Measurements from ENCODE around the gene UBA3.

The UBA3 gene

DNA sequence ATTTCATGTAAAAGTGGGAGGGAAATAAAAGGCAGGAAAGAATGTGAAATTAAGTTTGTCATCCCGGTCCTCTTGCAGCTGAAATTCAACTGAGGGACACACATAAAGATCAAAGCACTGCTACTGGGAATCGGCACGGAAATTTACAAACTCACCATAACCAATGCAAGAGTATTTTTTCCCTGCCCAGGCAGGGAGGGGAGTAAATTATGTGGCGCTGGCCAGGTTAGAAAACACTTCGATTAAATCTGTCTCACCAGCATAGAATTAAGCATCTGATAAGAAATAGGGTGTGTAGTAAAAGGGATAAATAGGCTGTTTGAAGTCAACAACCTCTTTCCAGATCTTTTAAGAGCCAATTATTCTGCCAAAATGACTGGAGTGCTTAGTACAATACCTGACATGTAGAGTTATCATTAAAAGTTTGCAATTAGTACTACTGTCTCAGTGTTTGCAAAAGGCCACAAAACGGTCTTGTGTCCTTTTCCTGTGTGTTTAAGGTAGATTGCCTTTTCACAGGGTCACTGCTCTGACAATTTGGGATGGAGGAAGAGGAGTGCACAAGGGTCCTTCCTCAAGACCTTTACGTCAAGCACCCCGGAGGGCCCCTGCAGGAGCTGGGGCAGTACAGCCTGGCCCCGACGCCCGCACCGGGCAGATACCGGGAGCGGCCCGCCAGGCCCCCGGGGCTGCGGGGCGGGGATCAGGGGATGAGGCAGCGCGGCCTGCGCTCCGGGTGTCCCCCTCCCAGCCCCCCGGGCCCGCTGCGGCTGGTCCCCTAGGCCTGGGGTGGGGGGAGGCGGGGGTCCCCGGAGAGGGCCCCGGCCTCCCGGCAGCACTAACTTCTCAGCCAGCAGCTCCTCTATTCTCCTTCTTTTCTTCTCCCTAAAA is 651 bp downstream of the UBA3 start:
- DNase-seq (ENCODE audit: low read depth in 2 of 3, low spot score in 2 of 3): no peak

DNA sequence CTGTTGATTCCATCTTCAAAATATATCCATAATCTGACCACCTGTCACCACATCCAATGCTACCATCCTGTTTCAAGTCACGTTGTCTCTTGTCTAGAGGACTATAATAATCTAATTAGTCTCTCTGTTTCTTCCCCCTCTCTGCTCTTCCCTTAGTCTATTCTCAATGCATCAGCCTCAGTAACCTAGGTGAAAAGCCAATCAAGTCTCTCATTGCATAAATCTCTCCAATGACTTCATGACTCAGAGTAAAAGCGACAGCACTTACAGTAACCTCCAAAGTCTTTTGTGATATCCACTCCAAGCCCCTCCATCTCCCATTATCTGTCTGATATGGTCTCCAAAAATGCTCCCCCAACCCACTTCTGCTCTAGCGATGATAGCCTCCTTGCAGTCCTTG is 7.2 kb downstream of the UBA3 start:
- DNase-seq (ENCODE audit: low read depth in 2 of 3, low spot score in 2 of 3): no peak

DNA sequence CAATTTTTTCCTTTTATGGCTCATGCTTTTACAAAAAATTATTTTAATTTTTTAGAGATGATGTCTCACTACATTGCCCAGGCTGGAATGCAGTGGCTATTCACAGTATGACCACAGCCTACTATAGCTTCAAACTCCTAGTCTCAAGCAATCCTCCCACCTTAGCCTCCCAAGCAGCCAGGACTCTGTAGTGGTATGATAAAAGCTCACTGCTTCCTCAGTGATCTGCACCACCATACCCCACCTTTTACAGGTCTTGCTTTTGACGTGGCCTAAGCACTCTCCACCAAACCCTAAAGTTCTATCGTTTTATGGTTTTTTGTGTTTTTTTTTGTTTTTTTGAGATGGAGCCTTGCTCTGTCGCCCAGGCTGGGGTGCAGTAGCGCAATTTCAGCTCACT is 14.0 kb downstream of the UBA3 start:
- no peak for DNase-seq (ENCODE audit: low read depth in 2 of 3, low spot score in 2 of 3)

DNA sequence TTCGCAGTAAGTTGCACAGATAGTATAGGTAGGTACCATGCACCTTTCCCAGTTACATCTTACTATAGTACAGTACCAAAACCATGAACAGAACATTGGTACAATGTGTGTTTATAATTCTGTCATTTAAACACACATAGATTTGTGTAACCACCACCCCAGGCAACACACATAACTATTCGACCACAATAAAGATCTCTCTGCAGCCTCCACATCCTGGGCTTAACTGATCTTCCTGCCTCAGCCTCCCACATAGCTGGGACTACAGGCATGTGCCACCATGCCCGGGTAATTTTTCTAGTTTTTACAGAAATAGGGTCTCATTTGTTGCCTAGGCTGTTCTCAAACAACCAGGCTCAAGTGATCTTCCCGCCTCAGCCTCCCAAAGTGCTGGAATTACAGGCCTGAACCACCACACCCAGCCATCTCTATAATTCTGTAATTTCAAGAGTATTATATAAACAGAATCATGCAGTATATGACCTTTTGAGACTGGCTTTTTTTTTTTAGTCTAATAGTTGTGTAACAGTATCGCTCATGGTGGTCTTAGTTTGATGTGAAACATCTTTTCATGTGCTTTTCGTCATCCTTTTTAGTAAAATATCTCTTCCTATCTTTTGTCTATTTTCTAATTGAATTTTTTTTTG is 14.7 kb downstream of the UBA3 start:
- no peak for DNase-seq (ENCODE audit: low read depth in 2 of 3, low spot score in 2 of 3)

DNA sequence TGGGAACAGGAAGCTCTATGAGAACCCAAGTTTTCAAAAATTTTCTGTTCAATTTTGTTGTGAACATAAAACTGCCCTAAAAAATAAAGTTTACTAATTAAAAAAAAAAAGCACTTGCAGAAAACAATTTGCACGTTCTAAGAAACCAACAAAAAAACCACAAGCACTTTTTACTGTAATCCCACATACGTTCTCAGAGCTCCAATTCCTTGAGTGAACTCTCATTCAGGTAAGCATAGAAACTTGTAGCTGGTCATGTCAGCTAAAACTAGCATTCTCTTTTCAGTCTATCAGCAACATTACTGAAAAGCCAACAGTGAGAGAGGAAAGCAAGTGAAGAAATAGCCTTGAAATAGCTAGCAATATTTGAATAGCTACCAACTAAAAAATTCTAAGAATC is 16.5 kb downstream of the UBA3 start:
- DNase-seq (ENCODE audit: low read depth in 2 of 3, low spot score in 2 of 3): no peak

DNA sequence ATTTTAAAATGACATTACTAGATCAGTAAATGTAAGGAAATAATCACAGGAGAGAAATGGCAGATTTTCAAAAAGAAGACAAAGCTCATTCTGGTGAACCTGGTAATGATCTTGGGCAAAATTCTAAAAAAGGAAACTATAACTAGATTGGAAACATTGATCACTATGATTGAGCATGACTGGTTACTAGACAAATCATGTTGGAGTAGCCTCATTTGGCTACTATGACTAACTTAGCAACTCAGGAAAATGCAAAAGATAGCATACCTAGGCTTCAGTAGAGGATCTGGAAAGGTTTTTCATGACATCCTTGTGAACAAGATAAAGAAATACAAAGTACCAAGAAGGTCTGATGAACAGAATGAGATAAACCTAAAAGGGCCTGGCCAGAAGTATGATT is 20.5 kb downstream of the UBA3 start:
- no peak for DNase-seq (ENCODE audit: low read depth in 2 of 3, low spot score in 2 of 3)

DNA sequence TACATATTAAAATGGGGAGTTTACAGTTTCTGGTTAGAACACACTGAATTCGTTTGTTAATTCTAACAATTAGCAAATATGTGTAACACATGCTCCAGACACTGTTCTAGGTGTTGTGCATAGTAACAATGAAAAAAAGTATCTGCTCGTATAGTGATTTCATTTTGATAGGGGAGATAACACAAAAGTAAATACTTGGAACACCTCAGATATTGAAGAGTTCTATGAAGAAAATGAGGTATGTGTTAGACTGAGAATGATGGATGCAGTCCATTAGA is 21.3 kb downstream of the UBA3 start:
- no peak for DNase-seq (ENCODE audit: low read depth in 2 of 3, low spot score in 2 of 3)

DNA sequence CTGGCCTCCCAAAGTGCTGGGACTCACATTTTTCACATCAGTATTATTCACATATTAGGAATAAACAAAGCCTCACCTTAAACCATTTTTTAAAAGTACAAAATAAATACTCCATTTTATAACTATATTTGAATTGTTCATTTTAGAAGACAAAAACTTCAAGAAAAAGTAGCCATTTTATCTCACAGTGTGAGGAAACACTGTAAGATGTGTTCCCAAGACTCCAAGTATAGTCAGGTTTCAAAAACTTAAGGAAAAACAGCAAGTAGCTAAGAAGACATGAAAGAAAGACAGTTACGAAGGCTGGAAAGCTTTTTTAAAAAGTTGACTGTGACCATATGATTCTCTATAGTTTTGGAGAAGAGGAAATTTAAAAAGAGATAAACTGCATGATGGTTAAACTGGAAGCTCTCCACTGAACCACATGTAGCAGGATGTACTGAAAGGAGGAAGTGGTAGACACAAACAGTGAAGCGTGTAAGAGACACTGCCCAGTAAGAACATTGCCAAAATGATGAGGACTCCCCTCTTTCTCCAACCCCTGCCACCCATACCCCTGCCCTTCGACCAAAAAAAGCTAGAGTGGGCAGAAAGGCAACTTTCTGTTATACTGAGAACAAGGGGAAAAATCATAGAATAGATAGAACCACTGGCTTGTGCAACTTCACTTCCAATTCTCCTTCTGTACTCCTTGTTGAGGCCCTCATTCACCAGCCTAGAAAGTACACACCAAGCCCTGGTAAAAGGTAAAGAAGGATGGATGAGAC is 21.8 kb downstream of the UBA3 start:
- DNase-seq (ENCODE audit: low read depth in 2 of 3, low spot score in 2 of 3): no peak

DNA sequence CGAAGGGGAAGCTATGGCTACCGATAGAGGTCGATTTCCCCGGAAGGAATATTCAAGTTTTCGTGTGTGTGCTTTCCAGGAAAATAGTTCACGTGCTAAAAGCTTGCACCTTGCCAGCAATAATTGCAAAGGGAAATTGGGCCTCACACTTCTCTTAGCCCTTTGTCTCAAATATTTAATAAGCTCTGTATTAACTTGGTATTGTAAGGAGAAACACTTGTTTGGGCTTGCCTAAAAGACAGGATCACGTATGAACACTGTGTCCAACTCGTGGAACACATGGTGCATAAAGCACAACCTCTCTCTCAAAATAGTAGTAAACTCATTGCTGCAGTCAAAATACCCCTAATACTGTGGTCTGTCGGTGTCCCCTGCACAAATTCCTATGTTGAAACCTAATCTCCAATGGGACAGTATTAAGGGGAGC is 27.7 kb downstream of the UBA3 start:
- DNase-seq (ENCODE audit: low read depth in 2 of 3, low spot score in 2 of 3): no peak

DNA sequence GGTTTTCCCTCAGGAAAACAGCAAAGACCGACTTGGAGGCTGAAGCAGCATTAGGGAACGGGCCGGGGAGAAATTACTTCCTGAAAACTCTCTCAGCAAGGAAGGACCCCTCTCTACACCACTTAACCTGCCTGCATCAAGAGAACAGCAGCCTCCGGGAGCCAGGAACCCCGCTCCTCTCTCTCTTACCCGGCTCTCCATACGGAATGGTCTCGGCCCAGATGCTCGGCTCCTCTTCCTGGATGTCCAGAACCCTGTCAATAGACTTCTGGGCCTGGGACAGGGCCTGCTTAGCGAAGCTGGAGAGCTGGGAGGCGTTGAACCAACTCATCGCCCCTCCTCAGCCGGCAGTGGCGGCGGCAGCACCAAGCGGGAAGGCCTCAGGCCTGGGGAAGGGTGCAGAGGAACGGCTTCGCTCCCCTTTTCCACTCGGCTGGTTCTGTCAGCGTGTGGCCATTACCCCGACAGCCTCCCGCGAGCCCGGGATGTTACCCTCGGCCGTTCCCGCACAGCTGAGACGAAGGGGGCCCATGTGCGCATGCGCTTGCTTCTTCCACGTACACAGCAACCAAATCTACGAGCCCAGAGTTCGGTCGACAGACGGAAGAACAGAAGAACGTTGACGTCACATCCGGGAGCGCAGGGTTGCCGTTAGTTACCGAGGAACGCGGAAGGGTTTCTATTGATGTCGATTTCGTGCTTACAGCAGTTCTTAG is 28.3 kb downstream of the UBA3 start, which contains the start of gene TMF1:
TSS of gene TMF1 (minus strand) at position 578 of the 716 bp plus-strand sequence. CDS start at position 331, 247 bp downstream.
- DNase-seq (ENCODE audit: low read depth in 2 of 3, low spot score in 2 of 3): peak; percentile 86 to 96 (median 94)

DNA sequence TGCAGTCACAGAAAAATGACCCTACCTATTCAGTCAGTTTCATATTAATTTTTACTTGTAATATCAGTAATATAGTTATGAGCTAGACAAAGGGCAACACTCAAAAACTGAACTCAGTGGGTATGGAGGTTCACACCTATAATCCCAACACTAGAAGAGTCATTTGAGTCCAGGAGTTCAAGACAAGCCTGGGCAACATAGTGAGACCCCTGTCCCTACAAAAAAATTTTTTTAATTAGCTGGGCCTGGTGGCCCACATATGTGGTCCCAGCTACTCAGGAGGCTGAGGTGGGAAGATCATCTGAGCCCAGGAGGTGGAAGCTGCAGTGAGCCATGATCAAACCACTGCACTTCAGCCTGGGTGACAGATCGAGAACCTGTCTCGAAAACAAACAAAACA is 31.2 kb downstream of the UBA3 start:
- no peak for DNase-seq (ENCODE audit: low read depth in 2 of 3, low spot score in 2 of 3)

DNA sequence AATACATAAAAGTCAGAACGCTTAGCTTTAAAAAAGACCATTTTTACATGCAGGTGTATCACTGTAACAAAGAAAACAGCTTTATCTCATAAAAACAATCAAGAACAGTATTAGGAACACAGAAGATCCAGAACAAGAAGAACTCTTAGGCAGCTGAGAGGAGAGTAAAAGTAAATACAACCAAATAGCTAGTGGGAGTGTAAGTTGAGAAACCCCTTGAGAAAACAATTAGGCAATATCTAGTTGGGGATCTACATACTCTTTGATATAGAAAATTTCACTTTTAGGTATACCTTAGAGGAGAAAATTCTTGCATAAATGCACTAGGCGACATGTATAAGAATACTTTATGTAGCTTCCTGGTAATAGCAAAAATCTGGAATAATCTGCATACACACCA is 35.6 kb downstream of the UBA3 start:
- no peak for DNase-seq (ENCODE audit: low read depth in 2 of 3, low spot score in 2 of 3)

DNA sequence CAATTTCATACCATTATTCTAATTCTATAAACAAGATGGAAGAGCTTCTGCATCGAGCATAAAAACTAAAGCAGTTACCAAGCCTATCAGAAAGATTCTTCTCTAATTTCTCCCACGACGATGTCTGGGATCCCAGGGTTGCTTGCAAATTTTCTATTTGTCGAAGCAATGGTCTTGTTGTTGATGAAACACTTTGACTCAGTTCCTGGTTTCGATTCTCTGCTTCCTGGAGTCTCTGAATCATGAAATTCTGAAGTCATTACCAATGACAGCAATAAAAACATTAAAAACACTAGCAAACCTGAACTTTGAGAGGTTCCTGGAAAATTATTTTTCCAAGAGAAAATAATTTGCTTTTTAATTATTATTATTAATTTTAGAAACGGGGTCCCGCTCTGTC is 46.7 kb downstream of the UBA3 start:
- DNase-seq (ENCODE audit: low read depth in 2 of 3, low spot score in 2 of 3): no peak

DNA sequence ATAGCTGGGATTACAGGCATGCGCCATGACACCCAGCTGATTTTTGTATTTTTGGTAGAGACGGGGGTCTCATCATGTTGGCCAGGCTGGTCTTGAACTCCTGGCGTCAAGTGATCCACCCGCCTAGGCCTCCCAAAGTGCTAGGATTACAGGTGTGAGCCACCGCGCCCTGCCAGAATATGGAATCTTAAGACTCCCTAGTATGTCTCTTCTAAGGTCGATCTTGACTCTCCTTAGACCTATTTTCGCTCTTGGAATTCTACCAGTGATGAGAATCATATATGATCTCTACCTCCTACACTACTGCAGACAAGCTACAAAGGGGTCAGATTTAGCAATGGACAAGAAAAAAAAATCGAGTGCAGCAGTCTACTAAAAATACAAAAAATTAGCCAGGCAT is 47.4 kb downstream of the UBA3 start:
- no peak for DNase-seq (ENCODE audit: low read depth in 2 of 3, low spot score in 2 of 3)

DNA sequence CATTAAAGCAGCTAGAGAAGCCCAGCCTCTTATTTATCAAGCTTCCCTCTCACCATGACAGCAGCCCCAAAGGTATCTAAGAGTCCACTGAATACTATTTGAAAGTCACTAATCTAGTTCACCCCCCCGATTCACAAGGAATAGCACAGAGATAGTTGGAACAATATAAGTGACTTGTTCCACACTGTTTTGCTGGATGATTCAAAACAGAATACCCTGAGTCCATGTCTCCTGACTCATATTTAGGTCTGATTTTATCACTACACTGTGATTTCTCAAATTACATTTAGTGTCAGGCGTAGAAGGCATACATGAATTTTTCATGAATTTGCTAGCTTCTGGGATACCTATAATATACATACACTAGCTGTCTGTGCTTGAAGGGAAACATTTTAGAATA is 48.0 kb downstream of the UBA3 start:
- DNase-seq (ENCODE audit: low read depth in 2 of 3, low spot score in 2 of 3): no peak

DNA sequence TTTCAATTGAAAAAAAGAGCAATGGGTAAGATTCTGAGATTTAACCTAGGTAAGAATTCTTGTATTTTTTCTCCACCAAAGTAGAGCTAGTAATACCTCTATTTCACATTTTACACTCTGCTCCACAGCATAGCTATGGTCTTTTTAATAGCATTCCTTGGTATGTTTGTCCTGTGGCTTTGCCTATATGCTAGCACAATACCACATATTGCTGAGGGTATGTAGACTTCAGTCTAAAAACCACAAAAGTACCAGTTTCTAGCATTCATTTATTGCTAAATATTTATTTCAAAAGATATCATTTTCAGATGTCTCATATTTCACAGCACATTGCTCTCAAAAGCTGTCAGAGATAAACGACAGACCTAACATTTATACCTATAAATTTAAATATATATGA is 48.5 kb downstream of the UBA3 start:
- DNase-seq (ENCODE audit: low read depth in 2 of 3, low spot score in 2 of 3): no peak

DNA sequence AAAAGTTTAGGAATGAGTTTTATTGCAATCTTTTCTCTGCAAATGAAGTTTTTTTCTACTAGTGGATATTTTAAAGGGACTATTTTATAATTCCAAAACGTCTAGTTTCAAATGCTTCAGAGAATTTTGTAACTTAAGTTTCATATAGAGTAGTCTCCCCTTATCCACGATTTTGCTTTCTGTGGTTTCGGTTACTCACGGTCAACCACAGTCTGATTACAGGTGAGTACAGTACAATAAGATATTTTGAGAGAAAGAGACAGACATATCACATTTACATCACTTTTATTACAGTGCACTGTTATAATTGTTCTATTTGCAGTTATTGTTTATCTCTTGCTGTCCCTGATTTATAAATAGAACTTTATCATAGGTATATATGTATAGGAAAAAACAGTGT is 59.3 kb downstream of the UBA3 start:
- DNase-seq (ENCODE audit: low read depth in 2 of 3, low spot score in 2 of 3): no peak

DNA sequence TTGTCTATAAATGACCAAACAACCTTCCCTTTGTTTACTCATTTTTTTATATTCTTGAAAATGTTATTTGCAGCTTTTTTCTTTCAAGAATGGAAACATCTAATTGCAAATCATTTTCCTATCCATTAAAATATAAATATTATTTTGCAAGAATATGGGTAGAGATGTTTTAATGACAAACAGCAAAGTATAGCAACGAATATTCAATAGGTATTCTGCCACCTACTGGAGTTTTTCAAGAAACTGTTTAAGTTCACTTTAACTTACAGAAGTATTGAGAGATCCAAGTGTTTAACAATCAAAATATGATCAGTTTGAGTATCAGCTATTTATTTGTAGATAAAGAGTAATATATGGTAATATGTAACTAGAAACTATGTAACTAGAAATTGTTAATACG is 59.7 kb downstream of the UBA3 start:
- no peak for DNase-seq (ENCODE audit: low read depth in 2 of 3, low spot score in 2 of 3)

DNA sequence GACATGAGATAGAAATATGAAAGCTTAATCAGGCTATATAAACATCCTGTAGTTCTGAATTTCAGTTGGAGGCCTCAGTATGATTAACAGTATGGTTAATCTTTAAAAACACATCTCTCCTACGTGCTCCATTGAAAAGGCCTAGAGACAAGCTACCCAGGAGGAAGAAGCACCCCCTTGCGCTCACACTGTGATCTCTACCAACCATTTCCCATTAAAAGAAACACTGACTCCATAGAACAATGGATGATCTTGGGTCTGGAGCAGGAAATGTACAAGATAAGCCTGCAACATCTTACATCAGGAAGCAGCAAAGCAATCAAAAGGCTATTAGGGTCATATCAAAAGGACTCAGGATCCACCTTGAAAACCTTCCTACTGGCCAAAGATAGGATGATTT is 63.3 kb downstream of the UBA3 start:
- DNase-seq (ENCODE audit: low read depth in 2 of 3, low spot score in 2 of 3): no peak

DNA sequence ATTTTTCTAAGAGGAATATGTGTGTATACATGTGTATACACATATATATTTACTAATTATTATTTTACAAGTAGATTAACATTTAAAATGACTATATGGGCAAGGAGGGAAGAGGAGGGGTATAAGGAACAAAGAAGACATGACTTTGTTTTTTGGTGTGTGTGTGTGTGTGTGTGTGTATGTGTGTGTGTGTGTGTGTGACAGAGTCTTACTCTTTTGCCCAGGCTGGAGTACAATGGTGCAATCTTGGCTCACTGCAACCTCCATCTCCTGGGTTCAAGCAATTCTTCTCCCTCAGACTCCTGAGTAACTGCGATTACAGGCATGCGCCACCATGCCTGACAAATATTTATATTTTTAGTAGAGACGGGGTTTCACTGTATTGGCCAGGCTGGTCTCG is 64.1 kb downstream of the UBA3 start:
- no peak for DNase-seq (ENCODE audit: low read depth in 2 of 3, low spot score in 2 of 3)

DNA sequence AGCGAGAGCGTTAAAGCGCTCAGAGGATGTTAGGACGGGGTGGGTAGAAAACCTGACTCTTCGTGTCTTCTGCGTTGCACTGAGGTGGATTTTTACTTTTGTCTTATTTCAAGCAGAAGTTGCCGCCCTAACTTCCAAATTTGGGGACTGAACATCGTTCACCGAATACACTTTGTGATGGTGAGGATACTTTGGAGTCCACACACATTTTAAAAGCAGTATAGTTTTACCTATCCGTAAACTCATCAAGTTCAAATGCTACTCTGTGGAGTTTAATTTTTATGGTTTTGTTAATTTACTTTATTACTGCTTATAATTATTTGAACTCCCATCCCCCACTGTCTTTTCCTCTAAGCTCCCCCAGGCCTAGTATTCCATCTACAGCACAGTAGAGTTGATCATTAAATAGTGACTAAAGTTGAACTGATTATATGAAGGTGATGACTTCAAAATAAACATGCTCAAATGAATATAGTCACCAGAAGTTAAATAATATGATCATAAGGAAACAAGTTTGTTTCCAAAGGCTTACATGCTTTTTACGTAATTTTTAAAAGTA is 66.1 kb downstream of the UBA3 start:
- DNase-seq (ENCODE audit: low read depth in 2 of 3, low spot score in 2 of 3): no peak

Measured in activated CD8-positive, alpha-beta memory T cell treated with anti-CD3 and anti-CD28 coated beads for 48 hours (primary cell).